GM19328 (cell line): ENCODE measurements around the gene SYNGR2.
A peak's percentile ranks its signal among the peaks of the same experiment; 100 is the strongest.
"Not testable (repeated sequence)": the region's sequence is repeated elsewhere in the genome, so short reads cannot be mapped to it uniquely, and the experiment has no call there.

Experiments
- ATAC-seq: cut with Tn5 transposase; IDR thresholded peaks from one replicate; pipeline ENCODE4 v1.9.1; 2021; ENCODE audit warnings: mild to moderate bottlenecking, moderate library complexity; ENCODE audit not compliant: unreplicated experiment

SYNGR2 gene

DNA sequence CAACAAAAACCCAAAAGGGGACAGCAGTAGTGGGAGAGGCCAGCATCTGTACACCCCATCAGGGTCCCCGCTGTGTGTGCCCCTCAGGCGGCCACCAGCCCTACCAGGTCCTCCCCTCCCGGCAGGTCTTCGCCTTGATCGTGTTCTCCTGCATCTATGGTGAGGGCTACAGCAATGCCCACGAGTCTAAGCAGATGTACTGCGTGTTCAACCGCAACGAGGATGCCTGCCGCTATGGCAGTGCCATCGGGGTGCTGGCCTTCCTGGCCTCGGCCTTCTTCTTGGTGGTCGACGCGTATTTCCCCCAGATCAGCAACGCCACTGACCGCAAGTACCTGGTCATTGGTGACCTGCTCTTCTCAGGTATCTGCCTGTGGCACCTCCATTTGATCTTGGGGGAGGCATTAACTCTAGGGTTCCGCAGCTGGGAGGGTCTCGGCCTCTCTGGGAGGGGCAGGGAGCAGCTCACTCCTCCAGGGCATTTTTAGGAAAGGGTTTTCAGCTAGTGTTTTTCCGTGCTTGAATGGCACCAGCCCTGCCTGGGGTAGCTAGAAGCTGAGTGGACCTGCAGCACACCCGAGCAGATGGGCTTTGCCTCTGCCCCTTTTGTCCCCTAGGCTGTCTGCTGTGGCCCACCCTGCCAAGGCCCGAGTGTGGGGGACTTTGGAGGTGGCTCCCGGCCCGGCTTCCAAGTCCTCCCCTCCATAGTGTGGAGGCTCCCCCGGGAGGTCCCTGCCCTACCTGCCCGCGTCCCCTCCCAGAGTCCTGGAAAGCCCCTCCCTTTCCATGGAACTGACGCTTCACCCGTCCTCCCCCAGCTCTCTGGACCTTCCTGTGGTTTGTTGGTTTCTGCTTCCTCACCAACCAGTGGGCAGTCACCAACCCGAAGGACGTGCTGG is 2.6 kb downstream of the SYNGR2 start:
- ATAC-seq = no peak

- ATAC-seq = not testable (repeated sequence)
Measured at GRCh38 chr17:78171591-78172248, 3.3 kb downstream of the SYNGR2 start.

DNA sequence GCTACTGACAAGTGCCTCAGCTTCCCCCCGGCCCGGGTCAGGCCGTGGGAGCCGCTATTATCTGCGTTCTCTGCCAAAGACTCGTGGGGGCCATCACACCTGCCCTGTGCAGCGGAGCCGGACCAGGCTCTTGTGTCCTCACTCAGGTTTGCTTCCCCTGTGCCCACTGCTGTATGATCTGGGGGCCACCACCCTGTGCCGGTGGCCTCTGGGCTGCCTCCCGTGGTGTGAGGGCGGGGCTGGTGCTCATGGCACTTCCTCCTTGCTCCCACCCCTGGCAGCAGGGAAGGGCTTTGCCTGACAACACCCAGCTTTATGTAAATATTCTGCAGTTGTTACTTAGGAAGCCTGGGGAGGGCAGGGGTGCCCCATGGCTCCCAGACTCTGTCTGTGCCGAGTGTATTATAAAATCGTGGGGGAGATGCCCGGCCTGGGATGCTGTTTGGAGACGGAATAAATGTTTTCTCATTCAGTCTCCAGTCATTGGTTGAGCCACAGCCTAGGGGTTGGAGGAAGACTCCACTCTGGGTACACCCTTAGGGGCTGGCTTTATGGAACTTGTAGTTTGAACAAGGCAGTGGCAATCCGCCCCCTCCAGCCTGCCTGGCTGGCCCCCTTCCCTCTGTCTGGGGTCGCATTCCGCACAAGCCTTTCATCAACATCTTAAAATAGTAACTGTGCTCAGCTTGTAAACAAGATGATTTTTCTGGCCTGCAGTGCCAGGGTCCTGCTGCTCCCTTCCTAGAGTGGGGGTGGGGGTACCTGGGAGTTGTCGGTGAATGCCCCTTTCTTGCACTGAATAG is 4.1 kb downstream of the SYNGR2 start:
- no peak for ATAC-seq

DNA sequence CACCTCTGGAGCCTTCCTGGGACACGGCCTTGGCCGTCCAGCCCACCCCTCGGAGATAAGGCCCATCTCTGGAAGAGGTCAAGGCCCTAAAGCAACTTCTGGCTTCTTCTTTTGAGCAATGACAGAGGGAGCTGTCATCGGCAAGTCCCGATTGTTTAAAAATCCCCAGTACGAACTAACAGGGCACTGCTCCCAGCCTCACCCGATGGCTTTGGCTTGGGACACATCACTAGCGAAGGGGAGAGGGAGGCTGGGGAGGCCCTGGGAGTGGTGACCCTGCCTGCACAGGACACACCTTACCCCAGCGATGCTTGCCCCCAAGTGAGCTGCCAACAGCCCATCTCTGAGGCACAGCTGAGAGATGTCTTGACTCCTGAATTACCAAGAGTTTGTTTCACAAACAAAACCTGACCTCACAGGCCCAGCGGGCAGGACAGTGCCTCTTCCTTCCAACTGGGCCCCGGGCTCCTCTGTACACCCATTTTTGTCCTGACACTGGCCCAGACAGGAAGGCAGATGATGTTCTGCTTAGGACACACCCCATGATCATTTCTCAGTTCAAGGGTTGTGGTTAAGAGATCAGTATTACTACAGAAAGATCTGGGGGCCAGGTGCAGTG is 4.8 kb downstream of the SYNGR2 start:
- no peak for ATAC-seq

- ATAC-seq = no peak
Measured at GRCh38 chr17:78174346-78174869, 6.0 kb downstream of the SYNGR2 start.

GRCh38 chr17:78174870-78175642 is 6.7 kb downstream of the SYNGR2 start:
- ATAC-seq = no peak

- ATAC-seq = no peak
Measured at GRCh38 chr17:78175643-78175981, 7.2 kb downstream of the SYNGR2 start.

DNA sequence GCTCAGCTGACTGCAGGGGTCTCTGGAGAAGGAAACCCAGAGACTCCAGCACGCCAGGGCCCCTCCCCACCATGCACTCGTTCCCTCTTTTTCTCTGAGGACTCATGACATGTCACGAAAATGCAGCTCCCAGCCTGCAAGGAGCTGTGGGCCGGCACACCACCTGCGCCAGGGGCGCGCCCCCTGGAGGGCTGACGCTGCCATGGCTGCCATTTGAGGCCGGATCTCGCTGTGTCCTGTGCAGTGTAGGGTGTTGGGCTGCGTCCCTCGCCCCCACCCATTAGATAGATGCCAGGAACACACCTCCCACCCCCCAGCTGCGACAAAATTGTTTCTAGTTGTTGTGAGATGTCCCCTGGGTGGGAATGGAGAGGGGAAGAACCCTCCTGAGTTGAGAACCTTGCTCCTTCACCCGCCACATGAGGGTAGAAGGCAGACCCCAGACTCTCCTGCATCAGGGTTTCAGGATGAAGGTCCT is 8.2 kb downstream of the SYNGR2 start:
- ATAC-seq = no peak

DNA sequence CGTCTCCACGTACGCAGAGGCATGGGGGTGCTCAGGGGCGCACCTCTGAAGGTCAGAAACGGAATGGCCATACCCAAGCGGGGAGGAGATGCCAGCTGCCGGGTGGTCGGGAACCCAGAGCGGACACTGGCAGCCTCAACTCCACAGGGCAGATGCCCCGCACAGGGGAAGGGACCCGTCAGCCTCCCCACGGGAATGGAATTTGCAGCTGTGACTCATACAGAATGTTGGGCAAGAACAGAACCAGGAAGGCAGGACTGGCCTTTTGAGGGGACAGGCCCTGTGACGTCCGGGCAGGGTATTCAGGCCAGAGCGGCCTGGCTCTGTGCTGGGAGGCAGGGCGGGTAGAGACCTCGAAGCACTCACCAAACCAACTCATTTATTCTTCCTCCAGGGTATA is 11.0 kb downstream of the SYNGR2 start:
- ATAC-seq = no peak

GRCh38 chr17:78180083-78180482 is 11.7 kb downstream of the SYNGR2 start:
- no peak for ATAC-seq

GRCh38 chr17:78180508-78180907 is 12.1 kb downstream of the SYNGR2 start:
- ATAC-seq = no peak

- ATAC-seq = no peak
Measured at GRCh38 chr17:78182504-78182903, 14.1 kb downstream of the SYNGR2 start.

GRCh38 chr17:78183916-78184315 is 15.5 kb downstream of the SYNGR2 start:
- no peak for ATAC-seq

- ATAC-seq = no peak
Measured at GRCh38 chr17:78184351-78184750, 16.0 kb downstream of the SYNGR2 start.

- no peak for ATAC-seq
Measured at GRCh38 chr17:78184868-78185267, 16.5 kb downstream of the SYNGR2 start.

DNA sequence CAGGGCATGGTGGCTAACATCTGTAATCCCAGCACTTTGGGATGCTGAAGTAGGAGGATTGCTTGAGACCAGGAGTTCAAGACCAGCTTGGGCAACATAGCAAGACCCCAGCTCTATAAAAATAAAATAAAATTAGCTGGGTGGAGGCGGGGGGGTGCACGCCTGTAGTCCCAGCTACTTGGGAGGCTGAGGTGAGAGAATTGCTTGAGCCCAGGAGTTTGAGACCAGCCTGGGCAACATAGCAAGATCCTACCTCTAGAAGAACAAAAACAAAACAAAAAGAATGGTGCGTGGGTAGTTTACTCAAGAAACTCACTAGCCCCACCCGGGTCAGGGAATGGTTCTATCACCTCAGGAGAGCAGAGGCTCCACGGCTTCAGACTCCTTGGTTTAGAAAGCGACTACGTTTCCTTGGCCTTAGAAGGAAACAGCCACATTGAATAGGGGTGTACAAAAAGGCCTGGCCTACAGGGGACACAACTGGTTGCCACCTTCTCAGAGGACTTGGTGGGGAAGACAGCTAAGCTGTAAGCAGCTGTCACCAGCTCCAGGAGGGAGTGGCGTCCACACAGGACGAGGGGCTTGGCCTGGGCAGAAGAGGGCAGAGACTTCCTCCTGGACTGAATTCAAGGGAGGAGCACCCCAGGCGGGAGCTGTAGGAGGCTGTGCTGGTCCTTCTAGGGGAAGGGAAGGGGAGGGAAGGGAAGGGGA is 17.8 kb downstream of the SYNGR2 start:
- no peak for ATAC-seq

- ATAC-seq = peak; percentile 93
Measured at GRCh38 chr17:78186692-78187595, 18.6 kb downstream of the SYNGR2 start, which contains the start of the genes AFMID and TK1. AFMID (plus strand) TSS chr17:78187362; CDS start chr17:78187371, 9 bp downstream. TK1 (minus strand) TSS chr17:78187052; CDS start chr17:78186994, 58 bp downstream.

GRCh38 chr17:78196716-78197115 is 28.3 kb downstream of the SYNGR2 start:
- ATAC-seq = no peak
